Right lobe of liver (tissue), 4 donors: ENCODE results near the gene DRAXIN.

ENCODE experiments used
- CTCF ChIP-seq, 4 donors: fragments of 200-600 bp in 3 of 4; fragments of 450-650 bp in 1 of 4; IDR thresholded peaks; one replicate each; pipeline versions ENCODE4 v1.5.1 to v1.8.0; 2016 to 2022; ENCODE audit warnings: antibody characterized with exemption in 4 of 4, mild to moderate bottlenecking in 2 of 4
- POLR2A ChIP-seq: fragments of 450-650 bp; IDR thresholded peaks from one replicate; pipeline ENCODE4 v1.6.1; 2017; ENCODE audit warnings: antibody characterized with exemption, mild to moderate bottlenecking
- donor health status: DM: no; HTN: no; CAD: no.
- donor health status: DM: no; HTN: no; CAD: no.
- donor health status: DM: no; HTN: yes; CAD: no.

- TF ChIP-seq CTCF (IDR thresholded peaks at IDR 0.05) (no peak), POLR2A (no peak)
These were observed 20.0 kb downstream of the DRAXIN start for GRCh38 chr1:11711490-11711889.
